ENCODE measurements around the gene USP48.

DNA sequence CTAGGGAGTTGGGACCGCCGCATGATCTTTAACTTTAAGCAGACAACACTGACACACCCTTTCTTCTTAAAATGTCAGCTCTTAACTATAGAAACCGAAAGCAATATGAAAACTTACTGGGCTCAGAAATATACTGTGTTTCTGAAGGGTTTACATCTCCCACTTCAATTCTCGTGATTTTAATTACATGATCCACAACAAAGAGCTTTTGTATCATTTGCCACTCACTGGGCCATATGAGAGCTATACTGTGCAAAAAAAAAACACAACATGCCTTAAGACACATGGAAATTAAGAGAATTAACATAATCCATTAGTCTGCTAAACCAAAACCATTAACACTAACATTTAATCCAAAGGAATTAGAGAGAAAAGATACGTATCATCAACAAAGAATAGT is 78.8 kb downstream of the USP48 start:
- TF ChIP-seq, protein P1, sequence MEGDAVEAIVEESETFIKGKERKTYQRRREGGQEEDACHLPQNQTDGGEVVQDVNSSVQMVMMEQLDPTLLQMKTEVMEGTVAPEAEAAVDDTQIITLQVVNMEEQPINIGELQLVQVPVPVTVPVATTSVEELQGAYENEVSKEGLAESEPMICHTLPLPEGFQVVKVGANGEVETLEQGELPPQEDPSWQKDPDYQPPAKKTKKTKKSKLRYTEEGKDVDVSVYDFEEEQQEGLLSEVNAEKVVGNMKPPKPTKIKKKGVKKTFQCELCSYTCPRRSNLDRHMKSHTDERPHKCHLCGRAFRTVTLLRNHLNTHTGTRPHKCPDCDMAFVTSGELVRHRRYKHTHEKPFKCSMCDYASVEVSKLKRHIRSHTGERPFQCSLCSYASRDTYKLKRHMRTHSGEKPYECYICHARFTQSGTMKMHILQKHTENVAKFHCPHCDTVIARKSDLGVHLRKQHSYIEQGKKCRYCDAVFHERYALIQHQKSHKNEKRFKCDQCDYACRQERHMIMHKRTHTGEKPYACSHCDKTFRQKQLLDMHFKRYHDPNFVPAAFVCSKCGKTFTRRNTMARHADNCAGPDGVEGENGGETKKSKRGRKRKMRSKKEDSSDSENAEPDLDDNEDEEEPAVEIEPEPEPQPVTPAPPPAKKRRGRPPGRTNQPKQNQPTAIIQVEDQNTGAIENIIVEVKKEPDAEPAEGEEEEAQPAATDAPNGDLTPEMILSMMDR (conservative IDR thresholded peaks at IDR 0.05 in 1 of 2, IDR thresholded peaks at IDR 0.05 in 1 of 2; ENCODE audit: low read depth in 1 of 2, low read length in 2 of 2): no peak
- no peak for TF ChIP-seq EZH2 (IDR thresholded peaks at IDR 0.05; ENCODE audit: low read length, missing control alignments)
